Vagina (tissue), 2 donors: Measurements from ENCODE around the gene FAM186B.

ENCODE experiments used
- CTCF ChIP-seq, 3 experiments: fragments of 450-650 bp in 2 of 3; fragments of 200-600 bp in 1 of 3; sonication (generic) in 1 of 3; IDR thresholded peaks; one replicate each; pipeline ENCODE4 v1.5.1; 2017 to 2019; ENCODE audit warnings: antibody characterized with exemption in 3 of 3, mild to moderate bottlenecking in 2 of 3, moderate library complexity in 2 of 3
- POLR2A ChIP-seq, 2 donors: fragments of 450-650 bp; IDR thresholded peaks; one replicate each; pipeline ENCODE4 v1.6.1; 2017; ENCODE audit warnings: antibody characterized with exemption in 2 of 2, mild to moderate bottlenecking in 2 of 2, moderate library complexity in 2 of 2

GRCh38 chr12:49549735-49550692 lies 55.4 kb downstream of the FAM186B start:
- TF ChIP-seq CTCF (IDR thresholded peaks at IDR 0.05), result no peak
- TF ChIP-seq POLR2A (IDR thresholded peaks at IDR 0.05), result no peak
